Activated CD4-positive, alpha-beta T cell treated with anti-CD3 and anti-CD28 coated beads, Interleukin-10, Interleukin-2, amounts not matched to agents 100 ng/mL and 50 ng/mL, durations not matched to agents 16 hours and 8 hours (primary cell): ENCODE data around the gene TOP3A.
"Not testable (repeated sequence)": the region's sequence is repeated elsewhere in the genome, so short reads cannot be mapped to it uniquely, and the experiment has no call there.

Experiments
- DNase-seq: peaks from one replicate; pipeline ENCODE4 v3.0.0-alpha.2; 2020

The TOP3A gene

DNA sequence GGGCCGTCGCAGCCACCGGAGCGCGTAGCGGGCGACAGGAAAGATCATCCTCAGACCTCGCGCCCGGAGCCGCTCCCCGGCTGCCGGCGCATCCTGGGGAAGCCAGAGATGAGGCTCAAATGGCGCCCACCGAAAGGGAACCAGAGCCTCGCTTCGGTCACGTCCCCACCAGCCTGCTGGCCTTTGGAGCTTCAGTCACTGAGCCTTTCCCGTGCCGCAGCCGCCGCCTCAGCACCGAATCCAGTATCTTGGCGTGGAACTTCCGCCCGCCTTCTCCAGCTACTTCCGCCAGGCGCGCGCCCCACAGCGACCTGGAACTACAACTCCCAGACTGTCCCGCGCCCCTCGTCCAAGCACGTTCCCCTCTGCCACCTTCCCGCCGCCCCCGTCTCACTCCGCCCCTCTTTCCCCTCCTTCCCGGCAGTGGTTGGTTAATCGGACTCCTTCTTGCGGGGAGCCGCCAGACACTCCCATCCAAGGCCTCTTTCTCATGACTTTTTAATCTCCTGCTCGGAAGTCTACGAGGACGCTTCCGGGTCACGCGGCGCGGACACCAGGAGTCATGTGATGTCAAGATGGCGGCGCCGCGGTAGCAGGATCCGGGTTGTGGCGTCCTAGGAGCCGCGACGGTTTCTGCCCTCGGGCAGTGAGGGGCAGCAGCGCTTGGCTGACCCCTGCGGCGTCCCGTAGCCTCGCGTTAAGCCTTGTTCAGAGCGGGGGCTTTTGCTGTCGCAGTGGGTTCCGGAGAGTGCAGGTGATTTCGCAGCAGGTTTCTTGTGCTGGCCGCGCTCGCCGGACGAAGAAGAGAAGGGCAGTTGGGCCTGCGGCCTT, at the start of gene TOP3A, which contains the start of gene SMCR8:
TSS of gene TOP3A (minus strand) at position 264 of the 831 bp plus-strand sequence. CDS start at position 48, 216 bp downstream.
TSS of gene SMCR8 (plus strand) at position 563 of the 831 bp plus-strand sequence. CDS start 497 bp downstream, outside the sequence.
- peak; percentile 98 for DNase-seq

- DNase-seq, result no peak
Measured at GRCh38 chr17:18364166-18364565, 49.4 kb upstream of the TOP3A start.

GRCh38 chr17:18363101-18364049, 48.6 kb upstream of the TOP3A start, which contains the start of gene SHMT1:
SHMT1 (minus strand) TSS chr17:18363550; CDS start chr17:18355981, 7,569 bp downstream.
- peak; percentile 97 for DNase-seq

GRCh38 chr17:18362698-18363100, 47.9 kb upstream of the TOP3A start:
- peak; percentile 34 for DNase-seq

DNA sequence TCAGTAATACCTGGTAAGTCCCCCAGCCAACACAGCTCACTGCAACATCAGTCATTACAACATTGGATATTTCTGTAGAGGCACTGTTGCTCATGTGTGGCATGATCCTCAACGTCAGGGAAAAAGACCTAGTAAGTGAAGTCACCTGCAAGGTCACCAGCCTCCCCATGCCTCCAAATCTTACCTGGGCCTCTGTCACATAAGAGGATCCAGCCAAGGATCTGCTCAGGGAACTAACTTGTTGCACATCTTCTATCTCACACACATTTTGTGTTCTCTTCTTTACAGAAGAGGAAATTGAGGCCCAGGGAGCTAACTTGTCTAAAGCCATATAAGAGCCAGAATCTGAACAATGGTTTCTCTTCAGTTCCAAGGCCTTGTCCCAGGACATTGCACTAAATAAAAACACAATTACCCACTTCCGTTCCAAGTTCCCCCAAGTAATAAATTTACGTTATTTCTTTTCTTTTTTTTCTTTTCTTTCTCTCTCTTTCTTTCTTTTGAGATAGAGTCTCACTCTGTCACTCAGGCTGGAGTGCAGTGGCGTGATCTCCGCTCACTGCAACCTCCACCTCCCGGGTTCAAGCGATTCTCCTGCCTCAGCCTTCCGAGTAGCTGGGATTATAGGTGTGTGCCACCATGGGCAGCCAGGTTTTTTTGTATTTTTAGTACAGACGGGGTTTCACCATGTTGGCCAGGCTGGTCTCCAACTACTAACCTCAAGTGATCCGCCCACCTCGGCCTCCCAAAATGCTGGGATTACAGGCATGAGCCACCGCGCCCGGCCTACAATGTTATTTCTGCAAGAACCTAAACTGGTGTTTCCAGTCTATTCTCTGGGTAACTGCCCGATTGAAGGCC, 47.3 kb upstream of the TOP3A start:
- no peak for DNase-seq

GRCh38 chr17:18360518-18360917, 45.7 kb upstream of the TOP3A start:
- no peak for DNase-seq

DNA sequence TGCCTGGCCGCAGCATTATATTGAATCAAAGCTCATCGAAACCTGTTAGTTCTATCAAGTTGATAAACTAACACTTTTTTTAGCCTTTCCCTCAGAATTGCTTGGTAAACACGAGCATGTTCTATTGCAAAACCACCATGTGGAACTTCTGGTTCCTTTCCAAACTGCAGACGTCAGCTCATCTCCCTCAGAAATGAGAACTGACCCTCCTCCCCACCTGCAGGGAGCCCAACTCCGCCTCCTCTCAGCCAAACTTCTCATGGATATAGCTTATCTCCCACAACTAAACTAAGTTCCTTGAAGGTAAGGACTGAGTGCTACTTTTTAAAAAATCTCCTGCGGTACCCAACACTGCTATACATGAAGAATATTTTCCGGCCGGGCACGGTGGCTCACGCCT, 41.8 kb upstream of the TOP3A start:
- no peak for DNase-seq

DNA sequence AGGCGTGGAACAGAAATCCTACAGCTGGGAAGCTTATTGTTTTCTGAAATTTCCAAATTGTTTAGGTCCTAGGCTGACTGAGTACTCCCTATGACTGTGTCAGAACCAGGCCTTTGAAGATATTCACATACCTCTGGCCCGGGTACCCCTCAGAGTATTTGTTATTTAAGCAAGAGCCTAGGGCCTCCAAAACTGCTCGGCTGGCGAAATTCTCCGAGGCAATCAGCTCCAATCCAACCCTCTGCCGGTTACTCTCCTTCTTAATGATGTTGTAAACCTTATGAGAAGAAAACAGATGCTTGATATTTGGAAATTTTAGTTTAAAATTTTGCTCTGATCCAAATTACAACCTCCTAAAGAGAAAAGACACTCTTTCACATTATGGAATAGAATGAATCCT, 38.7 kb upstream of the TOP3A start:
- no peak for DNase-seq

DNA sequence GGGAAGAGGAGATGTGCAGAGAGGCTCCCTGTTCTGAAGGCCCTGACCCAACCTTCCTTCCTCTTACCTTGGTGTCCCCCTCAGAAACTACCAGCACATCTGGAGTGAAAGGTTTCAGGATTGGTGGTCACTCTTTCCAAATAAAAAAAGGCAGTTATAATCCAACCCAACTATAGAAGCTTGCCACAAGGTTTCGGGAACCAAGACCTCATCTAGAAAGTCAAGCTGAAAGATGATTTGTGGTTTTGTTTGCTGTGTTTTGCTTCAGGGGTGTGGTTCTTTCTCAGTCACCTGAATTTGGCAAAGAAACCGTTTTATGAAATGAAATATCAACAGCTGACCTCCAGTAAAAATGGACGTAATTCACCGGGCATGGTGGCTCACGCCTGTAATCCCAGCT, 29.2 kb upstream of the TOP3A start:
- peak; percentile 34 for DNase-seq

DNA sequence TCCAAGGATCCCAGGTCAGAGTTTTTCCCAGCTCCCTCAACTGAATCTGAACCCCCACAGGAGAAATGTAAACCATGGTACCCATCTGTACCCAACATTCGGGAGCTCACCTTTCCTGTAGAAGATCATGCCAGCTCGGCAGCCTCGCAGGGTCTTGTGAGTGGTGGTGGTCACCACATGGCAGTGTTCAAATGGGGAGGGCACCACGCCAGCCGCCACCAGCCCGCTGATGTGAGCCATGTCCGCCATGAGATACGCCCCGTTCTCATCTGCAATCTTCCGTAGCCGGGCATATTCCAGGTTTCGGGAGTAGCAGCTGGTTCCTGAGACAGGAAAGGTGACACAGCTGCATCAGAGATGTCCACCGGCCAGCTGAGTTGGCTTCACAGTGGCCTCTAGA, 25.1 kb upstream of the TOP3A start:
- DNase-seq, result no peak

DNA sequence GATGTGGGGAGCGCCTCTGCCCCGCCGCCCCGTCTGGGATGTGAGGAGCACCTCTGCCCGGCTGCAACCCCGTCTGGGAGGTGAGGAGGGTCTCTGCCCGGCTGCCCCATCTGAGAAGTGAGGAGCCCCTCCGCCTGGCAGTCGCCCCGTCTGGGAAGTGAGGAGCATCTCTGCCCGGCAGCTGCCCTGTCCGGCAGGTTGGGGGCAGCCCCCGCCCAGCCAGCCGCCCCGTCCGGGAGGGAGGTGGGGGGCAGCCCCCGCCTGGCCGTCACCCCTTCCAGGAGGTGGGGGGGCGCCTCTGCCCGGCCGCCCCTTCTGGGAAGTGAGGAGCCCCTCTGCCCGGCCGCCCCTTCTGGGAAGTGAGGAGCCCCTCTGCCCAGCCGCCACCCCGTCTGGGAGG, 23.4 kb upstream of the TOP3A start:
- DNase-seq, result not testable (repeated sequence)

DNA sequence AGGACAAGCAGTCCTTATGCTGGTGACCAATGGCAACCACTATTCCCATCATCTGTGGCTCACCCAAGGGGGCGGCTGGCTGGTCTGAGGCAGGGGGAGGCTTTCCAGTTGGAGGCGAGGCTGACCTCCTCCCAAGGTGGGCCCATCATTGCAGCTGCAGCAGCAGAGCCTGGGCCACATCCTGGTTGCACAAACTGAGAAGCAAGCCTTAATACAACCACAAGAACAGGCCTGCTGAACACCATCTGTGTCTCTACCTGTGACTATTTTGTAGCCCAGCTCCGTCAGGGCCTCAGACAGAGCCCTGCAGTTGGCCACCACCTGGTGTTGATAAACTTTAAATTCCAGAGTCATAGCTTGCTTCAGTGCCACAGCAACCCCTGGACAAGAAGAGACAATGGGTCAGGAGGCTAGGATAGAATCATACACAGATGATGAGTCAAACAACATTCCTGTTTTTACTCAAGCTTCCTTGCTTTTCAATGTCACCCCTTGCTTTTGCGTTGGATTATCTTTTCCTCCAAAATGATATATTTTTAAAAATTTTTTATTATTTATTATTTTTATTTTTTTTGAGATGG, 18.2 kb upstream of the TOP3A start:
- DNase-seq, result peak; percentile 48

DNA sequence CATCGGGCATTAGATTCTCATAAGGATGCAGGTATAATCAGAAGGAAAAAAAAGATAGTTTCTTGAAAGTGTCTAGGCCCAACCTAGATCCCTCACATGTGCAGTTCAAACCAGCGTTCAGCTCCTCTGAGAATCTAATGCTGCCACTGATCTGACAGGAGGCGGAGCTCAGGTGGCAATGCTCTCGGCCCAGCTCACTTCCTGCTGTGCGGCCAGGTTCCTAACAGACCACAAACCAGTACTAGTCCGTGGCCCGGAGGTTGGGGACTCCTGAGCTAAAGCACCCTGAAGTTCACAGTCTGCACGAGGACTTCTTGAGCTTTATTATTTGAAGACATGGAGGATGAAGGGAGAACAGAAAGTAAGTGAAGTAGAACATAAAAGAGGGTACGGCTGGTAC, 17.1 kb upstream of the TOP3A start:
- peak; percentile 38 for DNase-seq

DNA sequence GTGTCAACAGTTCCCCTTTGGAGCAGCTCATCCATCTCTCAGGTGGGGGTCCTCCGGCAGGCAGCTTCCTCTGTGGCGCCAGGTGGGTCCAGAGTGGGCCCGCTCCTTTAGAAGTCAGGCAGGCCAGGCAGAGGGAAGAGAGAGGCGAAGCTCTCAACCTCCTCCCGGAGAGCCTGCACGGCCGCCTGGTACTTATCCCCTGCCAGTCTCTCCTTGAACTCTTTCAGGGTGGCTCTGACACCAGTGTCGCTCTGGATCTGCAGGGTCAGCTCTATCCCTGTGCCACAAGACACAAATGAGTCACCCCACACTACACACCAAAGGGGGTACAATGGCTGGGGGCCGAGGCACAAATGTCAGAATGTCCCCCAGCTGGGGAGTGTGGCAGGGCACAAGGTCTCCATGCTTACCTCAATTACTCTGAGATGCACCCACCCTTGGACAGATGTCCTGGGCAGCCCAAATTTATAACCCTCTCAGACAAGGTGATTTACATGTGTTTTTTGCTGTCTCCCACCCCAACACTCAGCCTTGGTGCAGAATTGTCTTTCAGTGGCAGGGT, 13.9 kb upstream of the TOP3A start:
- DNase-seq, result no peak

DNA sequence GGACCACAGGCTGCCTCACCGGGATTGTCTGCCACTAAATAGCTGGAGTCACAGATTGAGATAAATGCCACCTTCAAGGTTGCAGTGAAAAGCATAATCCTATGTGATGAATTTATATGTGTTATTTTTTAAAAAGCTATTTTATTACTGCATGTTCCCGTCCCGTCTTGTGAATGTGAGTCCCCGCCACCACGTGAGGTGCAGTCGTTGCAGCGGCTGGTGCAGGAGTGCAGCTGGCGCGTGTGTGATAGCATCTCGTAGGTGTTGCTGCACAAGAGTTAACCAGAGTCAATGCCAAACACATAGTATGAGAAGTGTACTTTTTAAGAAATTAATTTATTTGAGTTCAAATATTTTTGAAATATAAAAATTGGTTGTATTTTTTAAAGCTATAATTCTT, 12.8 kb upstream of the TOP3A start:
- no peak for DNase-seq

DNA sequence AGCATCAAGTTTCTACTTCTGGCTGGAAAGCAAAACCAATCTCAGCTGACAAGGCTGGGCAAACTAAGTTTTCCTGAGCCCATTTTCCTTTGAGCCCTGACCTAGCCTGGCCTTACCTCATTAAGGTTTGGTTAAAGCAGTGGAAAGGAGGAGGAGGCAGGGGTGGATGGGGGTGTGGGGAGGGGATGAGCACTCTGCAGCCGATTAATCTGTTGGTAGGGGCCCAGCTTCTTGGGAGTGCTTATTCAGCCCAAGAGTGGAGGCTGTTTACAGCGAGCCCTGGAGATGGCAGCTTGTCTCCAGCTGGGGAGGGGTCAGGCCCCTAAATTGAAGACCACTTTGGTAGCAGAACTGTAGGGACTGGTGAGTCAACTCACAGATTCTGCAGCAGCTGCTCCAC, 12.3 kb upstream of the TOP3A start:
- DNase-seq, result no peak

- DNase-seq, result no peak
Measured at GRCh38 chr17:18326572-18326971, 11.8 kb upstream of the TOP3A start.

DNA sequence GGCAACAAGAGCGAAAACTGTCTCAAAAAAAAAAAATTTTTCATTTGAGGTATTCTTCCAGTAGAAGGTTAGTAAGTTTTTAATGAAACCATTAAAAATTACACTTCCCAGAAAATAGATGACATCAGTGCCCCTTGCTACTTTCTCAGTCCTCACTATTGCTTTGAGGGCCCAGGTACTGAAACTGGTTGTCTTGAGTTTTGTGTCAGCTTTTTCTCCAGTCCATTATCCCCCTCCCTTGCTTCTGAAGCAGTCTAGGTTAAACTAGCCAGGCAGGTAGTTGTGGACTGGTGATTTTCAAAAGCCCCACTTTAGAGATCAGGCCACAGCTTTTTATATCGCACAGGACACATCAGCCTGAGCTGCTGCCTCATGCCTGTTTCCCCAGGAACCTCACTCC, 11.2 kb upstream of the TOP3A start:
- DNase-seq, result no peak

- DNase-seq, result no peak
Measured at GRCh38 chr17:18324140-18325050, 9.6 kb upstream of the TOP3A start.

DNA sequence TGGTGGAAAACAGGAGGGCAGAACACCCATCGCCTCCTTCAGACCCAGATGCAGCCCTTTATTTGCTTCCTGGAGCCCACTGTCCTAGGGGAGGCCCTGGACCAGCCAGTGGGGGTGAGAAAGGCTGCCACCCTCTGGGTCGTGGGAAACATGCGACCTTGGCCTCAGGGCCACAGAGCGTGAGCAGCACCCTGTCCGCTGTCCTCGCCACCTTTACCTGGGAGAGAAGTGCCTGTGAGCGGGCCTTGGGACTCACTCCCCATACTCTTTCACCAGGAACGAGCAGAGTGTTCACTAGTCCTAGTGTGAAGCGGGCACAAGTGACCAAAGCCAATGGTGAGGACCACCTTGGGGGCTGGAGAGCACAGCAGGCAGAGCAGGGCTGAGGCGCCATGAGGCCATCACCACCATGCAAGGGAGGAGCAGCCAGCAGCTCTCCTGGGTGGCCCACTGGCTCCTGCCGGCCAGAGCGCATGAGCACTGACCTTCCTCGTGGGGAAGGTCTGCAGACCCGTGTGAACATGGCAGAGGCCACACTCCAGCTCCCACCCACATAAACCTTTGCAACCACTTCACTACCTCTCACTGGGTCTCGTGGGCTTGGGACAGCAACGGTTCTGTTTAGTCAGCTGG, 8.8 kb upstream of the TOP3A start:
- DNase-seq, result no peak
